Activated naive CD4-positive, alpha-beta T cell treated with anti-CD3 and anti-CD28 coated beads for 36 hours (primary cell): Measurements from ENCODE around the gene ZNF117. TPM values are rescaled to one million over a fixed set of nuclear protein-coding genes. Genes with fewer than 3 reads are reported as not detected.

ENCODE experiments used
- CTCF ChIA-PET: fragments of 350-600 bp; sonication (Branson Sonifier 250); formaldehyde crosslinking; loops from one replicate; lab custom pipeline; 2021; ENCODE audit warnings: antibody characterized with exemption; lab: Charles Lee
- DNase-seq: peaks from one replicate; pipeline ENCODE4 v3.0.0-alpha.2; 2020
- H3K27ac Mint-ChIP-seq: one replicate; pipeline ENCODE4 v1.8.0; 2021; ENCODE audit warnings: mild to moderate bottlenecking, mixed read lengths
- H3K27me3 Mint-ChIP-seq: one replicate; pipeline ENCODE4 v1.8.0; 2021; ENCODE audit warnings: low read depth, mixed read lengths
- H3K36me3 Mint-ChIP-seq: one replicate; pipeline ENCODE4 v1.8.0; 2021; ENCODE audit warnings: low read depth, mixed read lengths
- H3K4me1 Mint-ChIP-seq: one replicate; pipeline ENCODE4 v1.8.0; 2021; ENCODE audit warnings: low read depth, mixed read lengths
- H3K4me3 Mint-ChIP-seq: one replicate; pipeline ENCODE4 v1.8.0; 2021; ENCODE audit warnings: mild to moderate bottlenecking, moderate library complexity, mixed read lengths
- H3K9me3 Mint-ChIP-seq: one replicate; pipeline ENCODE4 v1.8.0; 2021; ENCODE audit warnings: mixed read lengths
- intact Hi-C: fragments of 100-400 bp; cut with micrococcal nuclease; formaldehyde crosslinking; loops from one replicate; pipeline ENCODE4 v1.15.1; 2023
- total RNA-seq, 2 experiments: library from RNA; stranded (reverse); gene quantifications; one replicate each; pipeline ENCODE4 v1.2.3, GENCODE V29; 2021

Gene ZNF117
- total RNA-seq, 2 experiments from 2014 or later, result 1.7 to 1.8 TPM

- H3K4me1 Mint-ChIP-seq, result peaks cover 28% of the 10 kb centered on the region
- CTCF ChIA-PET, result interaction anchor here (0.6 kb wide), 1 partner anchor 31 kb away, joined by 4 read pairs; no protein-coding TSS in a partner anchor
- no peaks in the 10 kb centered on the region for H3K27me3 Mint-ChIP-seq
- intact Hi-C loops, result loop anchor here (1.0 to 2.0 kb wide), 8 partner anchors 32 to 1106 kb away; partner anchors contain the start of genes ZNF138, ZNF273, ZNF736 and ZNF92
- peaks cover 40% of the 10 kb centered on the region for H3K36me3 Mint-ChIP-seq
- peaks cover 16% of the 10 kb centered on the region for H3K9me3 Mint-ChIP-seq
- H3K27ac Mint-ChIP-seq, result peak within 1 kb of the TSS; percentile 85
- peak within 1 kb of the TSS; percentile 93 for H3K4me3 Mint-ChIP-seq
- DNase-seq, result peak; percentile 97
Measured at GRCh38 chr7:65006094-65006992, 15.5 kb upstream of the ZNF117 start, which contains the start of gene ERV3-1. Gene ERV3-1, minus strand, starts transcription at chr7:65006687. Its CDS starts 13,661 bp downstream, at chr7:64993026.

GRCh38 chr7:65004575-65004974 is 13.7 kb upstream of the ZNF117 start:
- CTCF ChIA-PET, result interaction anchor here (0.6 kb wide), 1 partner anchor 319 kb away, joined by 3 read pairs; no protein-coding TSS in a partner anchor
- Mint-ChIP-seq H3K27ac (no peak overlapping the region), H3K4me1 (peaks cover 28% of the 10 kb centered on the region), H3K36me3 (peaks cover 55% of the 10 kb centered on the region), H3K9me3 (peaks cover 26% of the 10 kb centered on the region), H3K4me3 (no peak overlapping the region), H3K27me3 (no peaks in the 10 kb centered on the region)
- no peak for DNase-seq
- intact Hi-C loops, result no loop called here

GRCh38 chr7:65002972-65003585 is 12.2 kb upstream of the ZNF117 start:
- intact Hi-C loops, result no loop called here
- Mint-ChIP-seq H3K27ac (no peak overlapping the region), H3K4me3 (no peak overlapping the region)

GRCh38 chr7:65001291-65001814 is 10.5 kb upstream of the ZNF117 start:
- Mint-ChIP-seq H3K36me3 (peaks cover 73% of the 10 kb centered on the region), H3K4me1 (peaks cover 23% of the 10 kb centered on the region), H3K4me3 (no peak overlapping the region), H3K9me3 (peaks cover 54% of the 10 kb centered on the region), H3K27ac (no peak overlapping the region), H3K27me3 (no peaks in the 10 kb centered on the region)
- CTCF ChIA-PET, result no interaction called here
- no peak for DNase-seq
- intact Hi-C loops, result no loop called here

More at GRCh38 chr7:65002972-65003585, 12.2 kb upstream of the ZNF117 start:
- peaks cover 28% of the 10 kb centered on the region for H3K4me1 Mint-ChIP-seq
- H3K36me3 Mint-ChIP-seq, result peaks cover 70% of the 10 kb centered on the region
- DNase-seq, result no peak
- H3K27me3 Mint-ChIP-seq, result no peaks in the 10 kb centered on the region
- peaks cover 39% of the 10 kb centered on the region for H3K9me3 Mint-ChIP-seq
- CTCF ChIA-PET, result interaction anchor here (0.6 kb wide), 1 partner anchor 434 kb away, joined by 3 read pairs; no protein-coding TSS in a partner anchor

- Mint-ChIP-seq H3K27ac (no peak overlapping the region), H3K27me3 (no peaks in the 10 kb centered on the region), H3K36me3 (peaks cover 66% of the 10 kb centered on the region), H3K9me3 (peaks cover 64% of the 10 kb centered on the region), H3K4me3 (no peak overlapping the region), H3K4me1 (peaks cover 9% of the 10 kb centered on the region)
- no peak for DNase-seq
- CTCF ChIA-PET, result no interaction called here
- intact Hi-C loops, result no loop called here
Measured at GRCh38 chr7:64999165-65000004, 8.5 kb upstream of the ZNF117 start.

GRCh38 chr7:64998865-64999164 is 8.0 kb upstream of the ZNF117 start:
- Mint-ChIP-seq H3K27ac (no peak overlapping the region), H3K4me1 (peaks cover 5% of the 10 kb centered on the region), H3K27me3 (no peaks in the 10 kb centered on the region), H3K36me3 (peaks cover 61% of the 10 kb centered on the region), H3K4me3 (no peak overlapping the region), H3K9me3 (peaks cover 67% of the 10 kb centered on the region)
- DNase-seq, result no peak
- CTCF ChIA-PET, result no interaction called here
- intact Hi-C loops, result no loop called here

GRCh38 chr7:64997927-64998391 is 7.1 kb upstream of the ZNF117 start:
- H3K9me3 Mint-ChIP-seq, result peaks cover 69% of the 10 kb centered on the region
- H3K27ac Mint-ChIP-seq, result no peak overlapping the region
- no peaks in the 10 kb centered on the region for H3K27me3 Mint-ChIP-seq
- no peak for DNase-seq
- H3K4me3 Mint-ChIP-seq, result no peak overlapping the region
- peaks cover 2% of the 10 kb centered on the region for H3K4me1 Mint-ChIP-seq
- CTCF ChIA-PET, result no interaction called here
- peaks cover 52% of the 10 kb centered on the region for H3K36me3 Mint-ChIP-seq
- intact Hi-C loops, result no loop called here

- intact Hi-C loops, result no loop called here
- Mint-ChIP-seq H3K27me3 (no peaks in the 10 kb centered on the region), H3K27ac (no peak overlapping the region), H3K36me3 (peaks cover 50% of the 10 kb centered on the region), H3K4me1 (no peaks in the 10 kb centered on the region), H3K4me3 (no peak overlapping the region), H3K9me3 (peaks cover 70% of the 10 kb centered on the region)
- CTCF ChIA-PET, result no interaction called here
- DNase-seq, result no peak
Measured at GRCh38 chr7:64997164-64997908, 6.5 kb upstream of the ZNF117 start.

GRCh38 chr7:64996305-64996704 is 5.5 kb upstream of the ZNF117 start:
- H3K27me3 Mint-ChIP-seq, result no peaks in the 10 kb centered on the region
- CTCF ChIA-PET, result no interaction called here
- H3K36me3 Mint-ChIP-seq, result peaks cover 49% of the 10 kb centered on the region
- no peak overlapping the region for H3K4me3 Mint-ChIP-seq
- no peak overlapping the region for H3K27ac Mint-ChIP-seq
- H3K4me1 Mint-ChIP-seq, result no peaks in the 10 kb centered on the region
- H3K9me3 Mint-ChIP-seq, result peaks cover 73% of the 10 kb centered on the region
- intact Hi-C loops, result no loop called here
- no peak for DNase-seq

- Mint-ChIP-seq H3K27ac (no peak overlapping the region), H3K4me1 (no peaks in the 10 kb centered on the region), H3K9me3 (peaks cover 74% of the 10 kb centered on the region), H3K4me3 (no peak overlapping the region), H3K27me3 (no peaks in the 10 kb centered on the region), H3K36me3 (peaks cover 38% of the 10 kb centered on the region)
- intact Hi-C loops, result no loop called here
- DNase-seq, result no peak
- CTCF ChIA-PET, result interaction anchor here (0.8 kb wide), 1 partner anchor 42 kb away, joined by 3 read pairs; no protein-coding TSS in a partner anchor
Measured at GRCh38 chr7:64993901-64994300, 3.1 kb upstream of the ZNF117 start.

GRCh38 chr7:64992971-64993370 is 2.1 kb upstream of the ZNF117 start:
- Mint-ChIP-seq H3K27me3 (no peaks in the 10 kb centered on the region), H3K4me1 (no peaks in the 10 kb centered on the region), H3K4me3 (no peak overlapping the region), H3K27ac (no peak overlapping the region), H3K9me3 (peaks cover 74% of the 10 kb centered on the region), H3K36me3 (peaks cover 38% of the 10 kb centered on the region)
- CTCF ChIA-PET, result no interaction called here
- intact Hi-C loops, result no loop called here
- no peak for DNase-seq
